GF-D8 (cell line): ENCODE measurements around the gene LTBP3.

Experiments
- DNase-seq: peaks from one replicate; lab custom pipeline; 2025; lab: John Stamatoyannopoulos, UW

The LTBP3 gene

GRCh38 chr11:65585396-65586246 is 27.5 kb upstream of the LTBP3 start:
- no peak for DNase-seq

GRCh38 chr11:65584723-65585171 is 26.6 kb upstream of the LTBP3 start:
- DNase-seq: no peak

GRCh38 chr11:65584106-65584505 is 25.9 kb upstream of the LTBP3 start:
- no peak for DNase-seq

- DNase-seq: no peak
These were observed 25.4 kb upstream of the LTBP3 start for GRCh38 chr11:65583589-65583988.

- DNase-seq: no peak
These were observed 23.8 kb upstream of the LTBP3 start for GRCh38 chr11:65581928-65582327.

GRCh38 chr11:65580756-65581155 is 22.6 kb upstream of the LTBP3 start:
- DNase-seq: no peak

- DNase-seq: no peak
These were observed 22.0 kb upstream of the LTBP3 start for GRCh38 chr11:65580031-65580692.

- DNase-seq: no peak
These were observed 21.1 kb upstream of the LTBP3 start for GRCh38 chr11:65579291-65579690.

GRCh38 chr11:65578667-65579066 is 20.5 kb upstream of the LTBP3 start:
- no peak for DNase-seq

GRCh38 chr11:65578134-65578533 is 20.0 kb upstream of the LTBP3 start:
- DNase-seq: no peak

GRCh38 chr11:65577756-65578109 is 19.6 kb upstream of the LTBP3 start:
- no peak for DNase-seq

GRCh38 chr11:65576867-65577755 is 19.0 kb upstream of the LTBP3 start:
- DNase-seq: peak; percentile 16

- DNase-seq: no peak
These were observed 18.2 kb upstream of the LTBP3 start for GRCh38 chr11:65576232-65576866.

GRCh38 chr11:65575568-65576231 is 17.5 kb upstream of the LTBP3 start, which contains the start of gene EHBP1L1:
Gene EHBP1L1 (plus strand): TSS chr11:65576053. CDS start chr11:65576303, 250 bp downstream.
- DNase-seq: peak; percentile 62

- no peak for DNase-seq
These were observed 16.8 kb upstream of the LTBP3 start for GRCh38 chr11:65574811-65575567.

- DNase-seq: peak; percentile 96
These were observed 16.1 kb upstream of the LTBP3 start for GRCh38 chr11:65574109-65574810.

GRCh38 chr11:65573391-65574079 is 15.4 kb upstream of the LTBP3 start:
- DNase-seq: no peak

- peak; percentile 62 for DNase-seq
These were observed 14.3 kb upstream of the LTBP3 start, which contains the start of gene FAM89B for GRCh38 chr11:65572356-65573051. Gene FAM89B (plus strand): TSS chr11:65572538. CDS start chr11:65572670, 132 bp downstream.
